Measurements from ENCODE around the gene BORCS6.

- TF ChIP-seq GATA2 (IDR thresholded peaks at IDR 0.05; ENCODE audit: low read depth, low read length) (no peak), GATA3 (IDR thresholded peaks at IDR 0.05; ENCODE audit: low read depth, low read length) (no peak)
Observed at GRCh38 chr17:8146381-8147140, 43.4 kb downstream of the BORCS6 start.

All from SH-SY5Y (cell line).